Stimulated activated CD8-positive, alpha-beta memory T cell treated with anti-CD3 and anti-CD28 coated beads, Interleukin-4, amount 100 ng/mL, for 1 hour (primary cell): Measurements from ENCODE around the gene LRIG1.
A peak's percentile ranks its signal among the peaks of the same experiment; 100 is the strongest.

ENCODE experiments used
- DNase-seq, 2 donors: peaks; one replicate each; pipeline ENCODE4 v3.0.0-alpha.2; 2020; ENCODE audit warnings: low read depth in 2 of 2, low spot score in 1 of 2

Gene LRIG1

GRCh38 chr3:66386925-66387650 lies 113.7 kb downstream of the LRIG1 start:
- no peak for DNase-seq

GRCh38 chr3:66386011-66386924 lies 114.6 kb downstream of the LRIG1 start:
- no peak for DNase-seq

DNA sequence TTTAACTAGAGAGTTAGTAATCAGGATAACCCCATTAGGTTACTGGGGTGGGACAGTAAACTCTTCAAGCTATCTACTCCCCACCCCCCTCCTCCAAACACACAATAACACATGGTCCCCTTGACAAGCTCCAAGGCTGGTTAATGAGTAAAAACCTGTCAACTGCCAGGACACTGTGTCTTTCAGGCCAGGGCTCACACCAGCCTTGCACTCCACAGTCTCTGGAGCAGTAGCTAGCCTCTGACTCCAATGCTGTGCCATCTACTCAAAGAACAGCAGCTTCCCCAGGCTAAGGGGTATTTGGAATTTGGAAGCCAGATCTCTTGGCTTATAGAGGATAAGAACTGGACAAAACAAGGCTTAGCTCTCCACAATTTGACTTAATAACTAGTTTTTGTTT lies 115.8 kb downstream of the LRIG1 start:
- no peak for DNase-seq

GRCh38 chr3:66383998-66384745 lies 116.7 kb downstream of the LRIG1 start:
- no peak for DNase-seq

- no peak for DNase-seq
These were observed 117.8 kb downstream of the LRIG1 start for GRCh38 chr3:66383023-66383422.

- no peak for DNase-seq
These were observed 118.7 kb downstream of the LRIG1 start for GRCh38 chr3:66382142-66382541.

- DNase-seq, result no peak
These were observed 119.2 kb downstream of the LRIG1 start for GRCh38 chr3:66381626-66382025.

GRCh38 chr3:66380200-66380932 lies 120.5 kb downstream of the LRIG1 start:
- no peak for DNase-seq

DNA sequence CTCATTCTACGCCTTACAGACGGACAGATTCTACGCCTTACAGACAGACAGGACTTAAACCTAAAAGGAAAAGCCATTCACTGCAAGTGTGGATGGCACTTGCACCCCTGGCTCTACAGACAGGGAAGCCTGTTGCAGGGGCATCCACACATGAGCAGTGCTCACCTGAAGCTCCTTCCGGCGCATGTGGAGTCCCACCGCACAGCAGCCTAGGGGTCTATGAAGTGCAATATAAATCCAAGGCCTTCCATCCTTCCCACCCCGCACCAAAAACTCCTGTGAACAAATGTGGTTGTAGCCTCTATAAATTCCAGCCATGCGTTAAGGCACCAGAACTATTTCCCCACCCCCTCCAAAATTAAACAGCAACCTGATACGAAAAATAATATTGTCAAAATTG lies 121.3 kb downstream of the LRIG1 start:
- DNase-seq, result no peak

- peak in 1 of 2 donors; percentile 25 for DNase-seq
These were observed 122.6 kb downstream of the LRIG1 start for GRCh38 chr3:66378256-66378655.

GRCh38 chr3:66377800-66378199 lies 123.0 kb downstream of the LRIG1 start:
- no peak for DNase-seq

- DNase-seq, result no peak
These were observed 124.3 kb downstream of the LRIG1 start for GRCh38 chr3:66376568-66376967.

GRCh38 chr3:66372681-66373350 lies 128.0 kb downstream of the LRIG1 start:
- peak in 1 of 2 donors; percentile 27 for DNase-seq

GRCh38 chr3:66371432-66371831 lies 129.4 kb downstream of the LRIG1 start:
- no peak for DNase-seq

DNA sequence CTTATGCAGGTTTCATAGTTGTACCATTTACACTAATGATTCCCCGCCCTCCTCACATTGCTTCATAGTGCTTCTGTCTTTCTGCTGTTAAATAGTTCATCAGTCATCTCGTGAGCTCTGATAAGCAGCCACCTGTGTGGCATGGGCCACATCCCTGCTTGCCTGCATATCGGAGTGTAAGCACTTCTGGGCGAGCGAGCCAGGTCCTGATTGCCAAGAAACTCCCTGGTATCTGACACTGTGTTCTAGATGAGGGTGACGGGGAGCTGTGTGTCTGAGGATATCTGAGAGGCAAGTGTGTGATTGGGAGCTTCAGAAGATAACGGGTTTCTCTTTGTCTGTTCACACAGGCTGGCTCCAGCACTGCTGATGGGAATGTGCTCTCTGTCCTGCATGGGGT lies 130.6 kb downstream of the LRIG1 start:
- no peak for DNase-seq

GRCh38 chr3:66367979-66368378 lies 132.8 kb downstream of the LRIG1 start:
- DNase-seq, result no peak

GRCh38 chr3:66366747-66367146 lies 134.1 kb downstream of the LRIG1 start:
- DNase-seq, result no peak

DNA sequence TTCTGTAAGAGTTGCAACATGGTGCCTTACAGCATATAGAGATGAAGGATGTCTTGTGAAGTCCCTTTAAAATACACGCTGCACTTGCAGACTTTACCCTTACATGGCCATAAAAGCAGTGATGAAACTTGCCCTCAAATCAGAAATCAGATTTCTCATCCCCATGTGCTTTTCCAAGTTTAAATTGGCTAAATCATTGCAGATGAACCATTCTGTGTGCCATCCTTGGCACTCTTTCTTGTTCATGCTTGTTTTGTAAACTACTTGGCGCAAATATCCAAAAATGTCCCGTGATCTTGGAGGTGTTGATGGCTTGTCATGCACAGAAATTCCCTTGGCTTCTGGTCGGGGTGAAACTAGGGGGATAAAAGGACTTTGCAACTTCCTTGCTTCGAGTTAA lies 135.7 kb downstream of the LRIG1 start:
- no peak for DNase-seq

- no peak for DNase-seq
These were observed 137.7 kb downstream of the LRIG1 start for GRCh38 chr3:66363148-66363547.

- DNase-seq, result no peak
These were observed 138.3 kb downstream of the LRIG1 start for GRCh38 chr3:66362541-66362941.
